ENCODE measurements around the gene SULT4A1.

The SULT4A1 gene

GRCh38 chr22:43827003-43827735, 35.1 kb downstream of the SULT4A1 start:
- TF ChIP-seq CTCF (IDR thresholded peaks at IDR 0.05; ENCODE audit: control insufficient read depth, insufficient read depth, low read depth, low read length, missing control alignments), result no peak

GRCh38 chr22:43826142-43827002, 35.9 kb downstream of the SULT4A1 start:
- TF ChIP-seq CTCF (IDR thresholded peaks at IDR 0.05; ENCODE audit: control insufficient read depth, insufficient read depth, low read depth, low read length, missing control alignments), result peak; percentile 56
- peak overlapping the region; percentile 24 for H3K4me3 ChIP-seq (ENCODE audit: control insufficient read depth, low read depth, low read length)
- peak; percentile 39 for DNase-seq (ENCODE audit: low read depth)

More at GRCh38 chr22:43827003-43827735, 35.1 kb downstream of the SULT4A1 start:
- H3K4me3 ChIP-seq (ENCODE audit: control insufficient read depth, low read depth, low read length), result peak overlapping the region; percentile 24
- DNase-seq (ENCODE audit: low read depth), result no peak

GRCh38 chr22:43825651-43826050, 36.7 kb downstream of the SULT4A1 start:
- DNase-seq (ENCODE audit: low read depth), result no peak
- H3K4me3 ChIP-seq (ENCODE audit: control insufficient read depth, low read depth, low read length), result no peak overlapping the region
- TF ChIP-seq CTCF (IDR thresholded peaks at IDR 0.05; ENCODE audit: control insufficient read depth, insufficient read depth, low read depth, low read length, missing control alignments), result no peak

GRCh38 chr22:43824724-43825420, 37.4 kb downstream of the SULT4A1 start:
- no peak overlapping the region for H3K4me3 ChIP-seq (ENCODE audit: control insufficient read depth, low read depth, low read length)
- DNase-seq (ENCODE audit: low read depth), result no peak
- no peak for TF ChIP-seq CTCF (IDR thresholded peaks at IDR 0.05; ENCODE audit: control insufficient read depth, insufficient read depth, low read depth, low read length, missing control alignments)

DNA sequence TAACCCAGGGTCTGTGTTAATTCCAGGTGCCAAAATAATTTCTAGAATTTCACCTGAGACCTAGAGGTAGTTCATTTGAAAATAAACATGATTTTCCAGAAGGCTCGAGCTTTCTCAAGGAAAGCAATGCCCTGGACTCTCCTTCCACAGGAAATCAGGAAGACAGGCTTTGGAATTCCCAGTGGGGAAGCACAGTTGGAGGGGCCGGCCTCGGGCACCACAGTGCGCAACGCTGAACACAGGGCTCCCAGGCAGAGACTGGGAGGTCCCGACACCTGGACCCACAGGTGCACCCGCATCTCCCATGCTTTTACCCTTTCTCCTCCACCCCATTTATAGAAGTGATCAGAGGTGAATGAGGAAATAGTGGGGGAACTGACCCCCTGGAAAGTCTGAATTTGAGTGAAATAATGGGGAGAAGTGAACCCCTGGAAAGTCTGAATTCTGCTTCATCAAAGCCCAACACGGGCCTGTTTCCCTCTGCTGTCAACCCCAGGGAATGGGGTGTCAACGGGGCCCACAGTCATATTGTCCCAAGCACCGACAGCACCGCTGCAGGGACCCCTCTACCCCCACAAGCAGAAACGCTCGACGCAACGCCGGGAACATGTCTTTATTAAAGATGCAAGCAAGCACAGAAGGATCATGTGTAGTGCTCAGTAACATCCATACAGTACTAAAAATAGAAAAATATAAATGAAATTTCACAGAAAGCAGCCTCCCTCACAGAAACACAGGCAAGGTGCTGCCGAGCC, 38.2 kb downstream of the SULT4A1 start:
- no peak overlapping the region for H3K4me3 ChIP-seq (ENCODE audit: control insufficient read depth, low read depth, low read length)
- no peak for TF ChIP-seq CTCF (IDR thresholded peaks at IDR 0.05; ENCODE audit: control insufficient read depth, insufficient read depth, low read depth, low read length, missing control alignments)
- no peak for DNase-seq (ENCODE audit: low read depth)

Measured in AG09309 (cell line).